ENCODE data around the gene ACKR2.

Gene ACKR2

DNA sequence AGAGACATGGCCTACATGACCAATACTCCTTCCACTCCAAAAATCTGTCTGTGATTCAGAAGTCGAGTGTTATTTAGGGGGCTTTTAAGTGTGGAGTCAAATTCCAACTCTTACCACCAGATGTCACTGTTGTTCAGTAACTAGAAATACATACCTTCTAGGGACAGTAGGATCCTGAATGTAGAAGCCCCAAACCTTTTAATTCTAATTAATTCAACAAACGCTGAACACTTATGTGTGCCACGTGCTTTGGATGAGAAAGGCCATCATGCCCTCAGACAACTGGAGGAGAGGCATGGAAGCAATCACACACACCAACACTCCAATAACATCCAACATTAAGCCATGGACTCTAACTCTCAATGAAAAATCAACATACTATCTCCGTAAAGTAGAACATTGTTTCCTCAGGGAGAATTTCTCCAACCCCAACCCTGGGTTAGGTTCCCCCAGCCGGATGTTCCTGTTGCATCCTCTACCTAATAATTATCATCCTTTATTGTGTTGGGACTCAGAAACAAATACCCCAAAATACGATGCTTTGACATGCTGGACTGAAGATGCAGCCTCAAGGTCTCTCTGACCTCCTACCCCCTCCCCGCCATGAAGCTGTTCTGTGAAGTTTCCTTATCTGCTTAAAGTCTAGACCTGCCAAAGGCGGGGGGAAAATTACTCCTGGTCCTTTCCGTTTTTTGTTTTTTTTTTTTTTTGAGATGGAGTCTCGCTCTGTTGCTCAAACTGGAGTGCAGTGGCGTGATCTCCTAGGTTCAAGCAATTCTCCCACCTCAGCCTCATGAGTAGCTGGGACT, 28.1 kb upstream of the ACKR2 start:
- TF ChIP-seq POLR2A (IDR thresholded peaks at IDR 0.05; ENCODE audit: extremely low read depth, insufficient read length) (no peak), MYC (IDR thresholded peaks at IDR 0.05; ENCODE audit: low read depth, low read length) (no peak), CTCF (IDR thresholded peaks at IDR 0.05; ENCODE audit: low read depth, low read length) (peak; percentile 60)
- TF ChIP-seq, protein P1, sequence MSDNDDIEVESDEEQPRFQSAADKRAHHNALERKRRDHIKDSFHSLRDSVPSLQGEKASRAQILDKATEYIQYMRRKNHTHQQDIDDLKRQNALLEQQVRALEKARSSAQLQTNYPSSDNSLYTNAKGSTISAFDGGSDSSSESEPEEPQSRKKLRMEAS (IDR thresholded peaks at IDR 0.05; ENCODE audit: low read depth, low read length), result peak; percentile 81
- H3K4me3 ChIP-seq (ENCODE audit: low read depth, low read length), result no peak overlapping the region
- peak; percentile 75 for DNase-seq (ENCODE audit: low read depth)

- TF ChIP-seq MYC (IDR thresholded peaks at IDR 0.05; ENCODE audit: low read depth, low read length), result no peak
- TF ChIP-seq, protein P1 (IDR thresholded peaks at IDR 0.05; ENCODE audit: low read depth, low read length), result no peak
- no peak overlapping the region for H3K4me3 ChIP-seq (ENCODE audit: low read depth, low read length)
- DNase-seq (ENCODE audit: low read depth), result no peak
Observed at GRCh38 chr3:42786212-42786611, 23.0 kb upstream of the ACKR2 start.

DNA sequence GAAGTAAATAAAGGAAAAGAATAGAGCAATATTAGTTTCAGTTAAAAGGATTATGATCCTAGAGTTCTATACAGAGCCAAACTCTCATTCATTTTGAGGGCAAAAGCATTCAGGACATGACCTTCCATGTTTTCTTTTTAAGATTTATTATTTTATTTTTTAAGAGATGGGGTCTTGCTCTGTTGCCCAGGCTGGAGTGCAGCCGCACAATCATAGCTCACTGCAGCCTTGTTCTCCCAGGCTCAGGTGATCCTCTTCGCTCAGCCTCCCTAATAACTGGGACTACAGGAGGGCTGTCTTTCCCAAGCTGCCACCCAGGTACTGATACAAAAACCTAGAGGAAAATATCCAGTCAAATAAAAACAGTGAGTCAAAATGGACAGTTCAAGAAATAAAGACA, 22.6 kb upstream of the ACKR2 start:
- DNase-seq (ENCODE audit: low read depth), result no peak
- no peak overlapping the region for H3K4me3 ChIP-seq (ENCODE audit: low read depth, low read length)
- TF ChIP-seq, protein P1 (IDR thresholded peaks at IDR 0.05; ENCODE audit: low read depth, low read length), result no peak
- TF ChIP-seq MYC (IDR thresholded peaks at IDR 0.05; ENCODE audit: low read depth, low read length), result no peak
- no peak for TF ChIP-seq CTCF (IDR thresholded peaks at IDR 0.05; ENCODE audit: low read depth, low read length)
- no peak for TF ChIP-seq POLR2A (IDR thresholded peaks at IDR 0.05; ENCODE audit: extremely low read depth, insufficient read length)

DNA sequence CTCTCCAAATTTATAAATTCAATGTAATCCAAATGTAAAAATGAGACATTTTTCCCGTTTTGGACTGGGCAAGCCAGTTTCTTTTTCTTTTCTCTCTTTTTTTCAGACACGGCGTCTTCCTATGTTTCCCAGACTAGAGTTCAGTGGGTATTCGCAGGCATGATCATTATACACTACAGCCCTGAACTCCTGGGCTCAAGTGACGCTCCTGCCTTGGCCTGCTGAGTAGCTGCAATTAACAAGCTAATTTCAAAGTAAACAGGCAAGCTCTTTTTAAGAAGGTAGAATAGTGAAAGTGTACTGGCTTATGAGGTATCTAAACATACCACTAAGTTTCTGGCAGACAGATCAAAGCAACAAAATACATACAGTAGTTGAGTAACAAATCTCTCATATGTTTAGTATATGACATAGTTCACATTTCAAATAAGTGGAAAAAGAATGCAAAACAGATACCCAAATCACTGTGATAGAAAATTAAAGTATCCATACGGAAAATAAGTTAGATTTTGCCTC, 18.5 kb upstream of the ACKR2 start:
- TF ChIP-seq POLR2A (IDR thresholded peaks at IDR 0.05; ENCODE audit: extremely low read depth, insufficient read length), result no peak
- TF ChIP-seq, protein P1 (IDR thresholded peaks at IDR 0.05; ENCODE audit: low read depth, low read length), result no peak
- TF ChIP-seq MYC (IDR thresholded peaks at IDR 0.05; ENCODE audit: low read depth, low read length), result no peak
- TF ChIP-seq CTCF (IDR thresholded peaks at IDR 0.05; ENCODE audit: low read depth, low read length), result no peak
- DNase-seq (ENCODE audit: low read depth), result no peak
- H3K4me3 ChIP-seq (ENCODE audit: low read depth, low read length), result no peak overlapping the region

DNA sequence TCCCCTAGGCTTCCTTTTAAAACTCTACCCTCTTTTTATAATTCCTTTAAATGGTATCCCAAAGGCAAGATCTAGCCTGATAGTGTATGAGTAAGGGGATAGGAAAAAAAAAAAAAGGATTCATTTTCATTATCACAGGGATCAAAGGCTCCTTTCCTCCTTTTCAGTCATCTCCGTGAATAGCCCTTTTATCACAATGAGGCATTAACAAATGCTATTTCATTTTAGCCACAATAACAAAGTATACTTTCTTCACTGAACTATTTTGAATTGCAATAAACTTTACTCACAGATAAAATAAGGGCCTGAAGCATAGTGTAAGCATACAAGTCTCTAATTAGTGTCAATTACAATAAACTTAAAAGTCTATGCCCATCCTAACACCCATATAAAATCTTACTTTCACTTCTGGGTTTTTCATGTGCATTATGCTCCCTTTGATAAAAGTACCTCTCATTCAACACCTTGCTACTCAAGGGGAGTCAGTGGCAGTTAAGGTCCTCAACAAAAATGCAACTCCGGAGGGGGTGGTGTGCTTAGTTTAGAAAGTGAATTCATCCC, 13.5 kb upstream of the ACKR2 start:
- TF ChIP-seq, protein P1 (IDR thresholded peaks at IDR 0.05; ENCODE audit: low read depth, low read length), result no peak
- TF ChIP-seq MYC (IDR thresholded peaks at IDR 0.05; ENCODE audit: low read depth, low read length), result no peak
- H3K4me3 ChIP-seq (ENCODE audit: low read depth, low read length), result no peak overlapping the region
- no peak for DNase-seq (ENCODE audit: low read depth)

GRCh38 chr3:42796332-42796885, 12.8 kb upstream of the ACKR2 start:
- TF ChIP-seq POLR2A (IDR thresholded peaks at IDR 0.05; ENCODE audit: extremely low read depth, insufficient read length), result no peak
- TF ChIP-seq MYC (IDR thresholded peaks at IDR 0.05; ENCODE audit: low read depth, low read length), result no peak
- no peak for TF ChIP-seq CTCF (IDR thresholded peaks at IDR 0.05; ENCODE audit: low read depth, low read length)
- TF ChIP-seq, protein P1 (IDR thresholded peaks at IDR 0.05; ENCODE audit: low read depth, low read length), result no peak
- no peak overlapping the region for H3K4me3 ChIP-seq (ENCODE audit: low read depth, low read length)
- DNase-seq (ENCODE audit: low read depth), result no peak
